ENCODE results near the gene LRRIQ4.

LRRIQ4 gene

GRCh38 chr3:169879845-169880575 is 67.3 kb downstream of the LRRIQ4 start:
- H3K9me3 ChIP-seq = no peaks in the 10 kb centered on the region
- no peaks in the 10 kb centered on the region for H3K4me1 ChIP-seq (ENCODE audit: control insufficient read depth in 1 of 2, insufficient read depth in 1 of 2, low read depth in 1 of 2, low read length in 1 of 2)

GRCh38 chr3:169880576-169881250 is 68.0 kb downstream of the LRRIQ4 start:
- Histone ChIP-seq H3K4me1 (ENCODE audit: control insufficient read depth in 1 of 2, insufficient read depth in 1 of 2, low read depth in 1 of 2, low read length in 1 of 2) (no peaks in the 10 kb centered on the region), H3K9me3 (no peaks in the 10 kb centered on the region), H3K27me3 (no peaks in the 10 kb centered on the region), H3K27ac (no peak overlapping the region), H3K4me3 (ENCODE audit: low read depth in 1 of 2, low read length in 1 of 2) (no peak overlapping the region), H3K36me3 (no peaks in the 10 kb centered on the region)
- no peak for TF ChIP-seq CTCF (IDR thresholded peaks at IDR 0.05)

More at GRCh38 chr3:169879845-169880575, 67.3 kb downstream of the LRRIQ4 start:
- Histone ChIP-seq H3K4me3 (ENCODE audit: low read depth in 1 of 2, low read length in 1 of 2) (no peak overlapping the region), H3K27ac (no peak overlapping the region), H3K27me3 (no peaks in the 10 kb centered on the region), H3K36me3 (no peaks in the 10 kb centered on the region)
- TF ChIP-seq CTCF (IDR thresholded peaks at IDR 0.05) = no peak

GRCh38 chr3:169886671-169887070 is 74.0 kb downstream of the LRRIQ4 start:
- Histone ChIP-seq H3K9me3 (no peaks in the 10 kb centered on the region), H3K4me3 (ENCODE audit: low read depth in 1 of 2, low read length in 1 of 2) (no peak overlapping the region), H3K36me3 (no peaks in the 10 kb centered on the region), H3K4me1 (ENCODE audit: control insufficient read depth in 1 of 2, insufficient read depth in 1 of 2, low read depth in 1 of 2, low read length in 1 of 2) (no peaks in the 10 kb centered on the region), H3K27me3 (no peaks in the 10 kb centered on the region), H3K27ac (no peak overlapping the region)
- TF ChIP-seq CTCF (IDR thresholded peaks at IDR 0.05) = no peak

Data from neutrophil (primary cell).